Measurements from ENCODE around the gene MINDY2. TPM values are rescaled to one million over a fixed set of nuclear protein-coding genes. Genes with fewer than 3 reads are reported as not detected.

MINDY2 gene
- total RNA-seq, 1 donor = 19.9 TPM

GRCh38 chr15:58760385-58761009 lies 10.6 kb upstream of the MINDY2 start:
- TF ChIP-seq CTCF (IDR thresholded peaks at IDR 0.05; ENCODE audit: extremely low read depth, low read depth, low read length) = no peak
- no peak overlapping the region for H3K4me3 ChIP-seq (ENCODE audit: insufficient read depth, low read length)

GRCh38 chr15:58761010-58761388 lies 10.1 kb upstream of the MINDY2 start:
- TF ChIP-seq CTCF (IDR thresholded peaks at IDR 0.05; ENCODE audit: extremely low read depth, low read depth, low read length) = no peak
- Histone ChIP-seq H2AFZ (ENCODE audit: low read length) (no peak overlapping the region), H3K4me3 (ENCODE audit: insufficient read depth, low read length) (no peak overlapping the region), H3K27me3 (ENCODE audit: insufficient read depth, low read length) (no peaks in the 10 kb centered on the region), H3K27ac (ENCODE audit: low read depth, low read length) (no peak overlapping the region), H3K79me2 (ENCODE audit: insufficient read depth, low read length) (no peaks in the 10 kb centered on the region), H3K4me2 (ENCODE audit: insufficient read depth, low read length) (no peak overlapping the region), H3K36me3 (ENCODE audit: insufficient read depth, low read length) (no peaks in the 10 kb centered on the region), H3K9me3 (ENCODE audit: low read depth, low read length) (no peaks in the 10 kb centered on the region), H3K4me1 (ENCODE audit: insufficient read depth, low read length) (no peaks in the 10 kb centered on the region), H4K20me1 (ENCODE audit: insufficient read depth, low read length) (no peaks in the 10 kb centered on the region)
- no peak for DNase-seq (ENCODE audit: insufficient read length, low spot score, missing footprints)

More at GRCh38 chr15:58760385-58761009, 10.6 kb upstream of the MINDY2 start:
- Histone ChIP-seq H3K4me1 (ENCODE audit: insufficient read depth, low read length) (no peaks in the 10 kb centered on the region), H3K4me2 (ENCODE audit: insufficient read depth, low read length) (no peak overlapping the region), H3K9me3 (ENCODE audit: low read depth, low read length) (no peaks in the 10 kb centered on the region), H2AFZ (ENCODE audit: low read length) (no peak overlapping the region), H4K20me1 (ENCODE audit: insufficient read depth, low read length) (no peaks in the 10 kb centered on the region), H3K27ac (ENCODE audit: low read depth, low read length) (no peak overlapping the region), H3K79me2 (ENCODE audit: insufficient read depth, low read length) (no peaks in the 10 kb centered on the region), H3K36me3 (ENCODE audit: insufficient read depth, low read length) (no peaks in the 10 kb centered on the region), H3K27me3 (ENCODE audit: insufficient read depth, low read length) (no peaks in the 10 kb centered on the region)
- DNase-seq (ENCODE audit: insufficient read length, low spot score, missing footprints) = no peak

DNA sequence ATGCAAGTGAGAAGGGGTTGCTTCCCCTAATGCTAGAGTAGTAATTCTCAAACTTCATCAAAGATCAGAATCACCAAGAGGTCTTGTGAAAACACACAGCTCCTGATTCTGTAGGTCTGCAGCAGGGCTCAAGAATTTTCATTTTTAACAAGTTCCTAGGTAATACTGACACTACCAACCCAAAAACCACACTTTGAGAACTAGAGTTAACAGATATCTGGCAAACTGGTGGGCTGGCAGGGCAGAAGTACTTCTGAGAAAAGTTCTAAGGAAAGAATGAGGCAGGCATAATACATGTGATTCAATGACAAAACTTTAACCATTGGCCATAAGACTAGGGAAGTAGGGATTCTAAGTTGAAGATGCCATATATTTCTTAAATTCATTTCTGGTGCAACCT lies 8.8 kb upstream of the MINDY2 start:
- Histone ChIP-seq H3K4me2 (ENCODE audit: insufficient read depth, low read length) (no peak overlapping the region), H3K27me3 (ENCODE audit: insufficient read depth, low read length) (no peaks in the 10 kb centered on the region), H3K4me3 (ENCODE audit: insufficient read depth, low read length) (no peak overlapping the region), H2AFZ (ENCODE audit: low read length) (no peak overlapping the region), H3K36me3 (ENCODE audit: insufficient read depth, low read length) (no peaks in the 10 kb centered on the region), H3K27ac (ENCODE audit: low read depth, low read length) (no peak overlapping the region), H4K20me1 (ENCODE audit: insufficient read depth, low read length) (no peaks in the 10 kb centered on the region), H3K9me3 (ENCODE audit: low read depth, low read length) (no peaks in the 10 kb centered on the region), H3K4me1 (ENCODE audit: insufficient read depth, low read length) (no peaks in the 10 kb centered on the region), H3K79me2 (ENCODE audit: insufficient read depth, low read length) (no peaks in the 10 kb centered on the region)
- no peak for TF ChIP-seq CTCF (IDR thresholded peaks at IDR 0.05; ENCODE audit: extremely low read depth, low read depth, low read length)
- DNase-seq (ENCODE audit: insufficient read length, low spot score, missing footprints) = no peak

DNA sequence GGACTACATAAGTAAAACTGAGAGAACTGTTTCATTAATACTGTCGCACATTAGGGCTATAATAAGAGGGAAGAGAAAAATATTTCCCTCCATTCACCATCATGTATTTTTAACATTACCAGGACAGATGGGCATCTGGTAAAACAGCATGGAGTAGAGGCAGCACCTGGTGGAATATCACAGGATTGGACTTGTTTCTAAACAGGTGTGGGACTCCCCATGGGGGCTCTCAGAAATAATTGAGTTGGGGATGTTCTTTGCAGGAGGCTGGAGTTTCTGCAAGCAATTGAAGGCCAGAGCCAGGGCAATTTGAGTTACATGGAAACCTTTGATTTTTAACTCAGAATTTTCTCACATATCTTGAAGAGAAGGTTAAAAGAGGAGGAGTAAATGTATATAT lies 8.4 kb upstream of the MINDY2 start:
- TF ChIP-seq CTCF (IDR thresholded peaks at IDR 0.05; ENCODE audit: extremely low read depth, low read depth, low read length) = no peak
- H4K20me1 ChIP-seq (ENCODE audit: insufficient read depth, low read length) = no peaks in the 10 kb centered on the region
- DNase-seq (ENCODE audit: insufficient read length, low spot score, missing footprints) = no peak

More for the DNA sequence above, 8.4 kb upstream of the MINDY2 start:
- Histone ChIP-seq H3K4me1 (ENCODE audit: insufficient read depth, low read length) (no peaks in the 10 kb centered on the region), H3K79me2 (ENCODE audit: insufficient read depth, low read length) (no peaks in the 10 kb centered on the region), H3K36me3 (ENCODE audit: insufficient read depth, low read length) (no peaks in the 10 kb centered on the region), H3K4me2 (ENCODE audit: insufficient read depth, low read length) (no peak overlapping the region), H3K27me3 (ENCODE audit: insufficient read depth, low read length) (no peaks in the 10 kb centered on the region), H2AFZ (ENCODE audit: low read length) (no peak overlapping the region), H3K27ac (ENCODE audit: low read depth, low read length) (no peak overlapping the region), H3K4me3 (ENCODE audit: insufficient read depth, low read length) (no peak overlapping the region), H3K9me3 (ENCODE audit: low read depth, low read length) (no peaks in the 10 kb centered on the region)
